ENCODE measurements around the gene FBXL16.

FBXL16 gene

GRCh38 chr16:660459-661183 is 45.0 kb downstream of the FBXL16 start:
- peak; percentile 94 for DNase-seq (ENCODE audit: low spot score)

GRCh38 chr16:660132-660458 is 45.5 kb downstream of the FBXL16 start:
- DNase-seq (ENCODE audit: low spot score), result no peak

- no peak for DNase-seq (ENCODE audit: low spot score)
Measured at GRCh38 chr16:659618-660017, 46.0 kb downstream of the FBXL16 start.

GRCh38 chr16:658679-659571 is 46.7 kb downstream of the FBXL16 start:
- DNase-seq (ENCODE audit: low spot score), result no peak

- no peak for DNase-seq (ENCODE audit: low spot score)
Measured at GRCh38 chr16:657487-657886, 48.1 kb downstream of the FBXL16 start.

- no peak for DNase-seq (ENCODE audit: low spot score)
Measured at GRCh38 chr16:654034-654433, 51.6 kb downstream of the FBXL16 start.

- no peak for DNase-seq (ENCODE audit: low spot score)
Measured at GRCh38 chr16:652454-653305, 52.9 kb downstream of the FBXL16 start.

GRCh38 chr16:651844-652243 is 53.8 kb downstream of the FBXL16 start:
- no peak for DNase-seq (ENCODE audit: low spot score)

- DNase-seq (ENCODE audit: low spot score), result no peak
Measured at GRCh38 chr16:649631-650030, 56.0 kb downstream of the FBXL16 start.

GRCh38 chr16:648781-649589 is 56.6 kb downstream of the FBXL16 start, which contains the start of gene WDR90:
WDR90 (plus strand) TSS chr16:649365; CDS start chr16:649417, 52 bp downstream.
- DNase-seq (ENCODE audit: low spot score), result peak; percentile 96

- DNase-seq (ENCODE audit: low spot score), result no peak
Measured at GRCh38 chr16:648071-648780, 57.4 kb downstream of the FBXL16 start.

GRCh38 chr16:647173-647902 is 58.3 kb downstream of the FBXL16 start:
- DNase-seq (ENCODE audit: low spot score), result no peak

GRCh38 chr16:646679-647172 is 58.9 kb downstream of the FBXL16 start:
- DNase-seq (ENCODE audit: low spot score), result no peak

GRCh38 chr16:645852-646678 is 59.5 kb downstream of the FBXL16 start:
- DNase-seq (ENCODE audit: low spot score), result no peak

GRCh38 chr16:644556-644955 is 61.0 kb downstream of the FBXL16 start:
- DNase-seq (ENCODE audit: low spot score), result no peak

GRCh38 chr16:643050-643368 is 62.6 kb downstream of the FBXL16 start:
- no peak for DNase-seq (ENCODE audit: low spot score)

Measured in Ammon's horn (tissue), 1 donor.